ENCODE results near the gene LRP8.

Gene LRP8

DNA sequence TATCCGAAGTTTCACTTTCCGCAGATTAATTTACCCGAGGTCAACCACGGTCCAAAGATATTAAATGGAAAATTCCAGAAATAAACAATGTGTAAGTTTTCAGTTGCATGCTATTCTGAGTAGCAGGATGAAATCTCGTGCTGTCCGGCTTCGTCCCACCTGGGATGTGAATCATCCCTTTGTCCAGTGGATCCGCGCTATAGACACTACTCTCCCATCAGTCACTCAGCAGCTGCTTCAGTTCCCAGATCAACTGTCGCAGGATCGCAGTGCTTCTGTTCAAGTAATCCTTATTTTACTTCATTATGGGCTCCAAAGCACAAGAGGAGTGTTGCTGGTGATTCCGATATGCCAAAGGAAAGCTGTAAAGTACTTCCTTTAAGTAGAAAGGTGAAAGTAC, 8.3 kb upstream of the LRP8 start:
- H3K9me3 ChIP-seq (ENCODE audit: insufficient read depth, low read length): no peaks in the 10 kb centered on the region
- H3K79me2 ChIP-seq (ENCODE audit: insufficient read depth, low read length): no peaks in the 10 kb centered on the region
- H3K4me2 ChIP-seq (ENCODE audit: low read depth, low read length, poor library complexity, severe bottlenecking): no peak overlapping the region
- H3K27me3 ChIP-seq (ENCODE audit: low read length): no peaks in the 10 kb centered on the region
- H3K4me3 ChIP-seq (ENCODE audit: insufficient read depth, low read length, poor library complexity, severe bottlenecking): no peak overlapping the region
- H3K27ac ChIP-seq (ENCODE audit: low read depth, low read length): no peak overlapping the region
- no peaks in the 10 kb centered on the region for H3K9me2 ChIP-seq (replicated peaks; ENCODE audit: insufficient read depth, low read length)
- H4K20me1 ChIP-seq (ENCODE audit: low read depth, low read length): no peaks in the 10 kb centered on the region
- H3F3A ChIP-seq (ENCODE audit: insufficient read depth): 0 out of 2 replicates have a peak, but pooled peaks cover 5% of the 10 kb centered on the region
- peaks cover 12% of the 10 kb centered on the region; the same call in 1 of the 2 replicates for H3K36me3 ChIP-seq (ENCODE audit: low read length)
- H3K9ac ChIP-seq (ENCODE audit: low read length): no peak overlapping the region
- TF ChIP-seq, protein P1, sequence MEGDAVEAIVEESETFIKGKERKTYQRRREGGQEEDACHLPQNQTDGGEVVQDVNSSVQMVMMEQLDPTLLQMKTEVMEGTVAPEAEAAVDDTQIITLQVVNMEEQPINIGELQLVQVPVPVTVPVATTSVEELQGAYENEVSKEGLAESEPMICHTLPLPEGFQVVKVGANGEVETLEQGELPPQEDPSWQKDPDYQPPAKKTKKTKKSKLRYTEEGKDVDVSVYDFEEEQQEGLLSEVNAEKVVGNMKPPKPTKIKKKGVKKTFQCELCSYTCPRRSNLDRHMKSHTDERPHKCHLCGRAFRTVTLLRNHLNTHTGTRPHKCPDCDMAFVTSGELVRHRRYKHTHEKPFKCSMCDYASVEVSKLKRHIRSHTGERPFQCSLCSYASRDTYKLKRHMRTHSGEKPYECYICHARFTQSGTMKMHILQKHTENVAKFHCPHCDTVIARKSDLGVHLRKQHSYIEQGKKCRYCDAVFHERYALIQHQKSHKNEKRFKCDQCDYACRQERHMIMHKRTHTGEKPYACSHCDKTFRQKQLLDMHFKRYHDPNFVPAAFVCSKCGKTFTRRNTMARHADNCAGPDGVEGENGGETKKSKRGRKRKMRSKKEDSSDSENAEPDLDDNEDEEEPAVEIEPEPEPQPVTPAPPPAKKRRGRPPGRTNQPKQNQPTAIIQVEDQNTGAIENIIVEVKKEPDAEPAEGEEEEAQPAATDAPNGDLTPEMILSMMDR (IDR thresholded peaks at IDR 0.05; ENCODE audit: insufficient read depth, low read length, poor library complexity, severe bottlenecking): no peak
- TF ChIP-seq EZH2phosphoT487 (conservative IDR thresholded peaks at IDR 0.05; ENCODE audit: low read length): no peak
- no peak overlapping the region for H2AFZ ChIP-seq (ENCODE audit: low read depth, low read length, severe bottlenecking)

DNA sequence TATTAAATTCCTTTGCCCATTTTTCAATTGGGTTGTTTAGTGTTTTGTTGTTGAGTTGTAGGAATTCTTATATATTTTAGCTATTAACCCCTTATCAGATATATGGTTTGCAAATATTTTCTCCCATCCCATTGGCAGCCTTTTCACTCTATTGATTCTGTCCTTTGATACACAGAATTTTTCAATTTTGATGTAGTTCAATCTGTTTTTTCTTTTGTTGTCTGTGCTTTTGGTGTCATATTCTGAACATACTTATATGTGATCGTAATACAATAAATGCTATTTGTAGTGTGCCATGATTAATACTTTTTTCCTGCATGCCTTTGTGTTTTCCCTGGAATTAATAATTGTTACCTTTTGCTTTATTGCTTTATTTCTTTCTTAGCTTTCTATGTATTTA, 7.8 kb upstream of the LRP8 start:
- no peak overlapping the region for H2AFZ ChIP-seq (ENCODE audit: low read depth, low read length, severe bottlenecking)

DNA sequence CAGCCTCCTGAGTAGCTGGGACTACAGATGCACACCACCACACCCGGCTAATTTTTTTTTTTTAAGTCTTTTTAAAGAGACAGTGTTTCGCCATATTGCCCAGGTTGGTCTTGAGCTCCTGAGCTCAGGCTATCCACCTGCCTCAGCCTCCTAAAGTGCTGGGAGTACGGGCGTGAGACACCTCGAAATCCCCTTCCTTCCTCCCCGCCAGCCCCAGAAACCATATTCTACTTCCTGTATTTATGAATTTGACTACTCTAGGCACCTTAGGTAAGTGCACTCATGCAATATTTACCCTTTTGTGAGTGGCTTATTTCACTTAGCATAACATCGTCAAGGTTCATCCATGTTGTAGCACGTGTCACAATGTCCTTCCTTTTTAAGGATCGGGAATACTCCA, 6.9 kb upstream of the LRP8 start:
- Histone ChIP-seq H3K9me2 (replicated peaks; ENCODE audit: insufficient read depth, low read length) (no peaks in the 10 kb centered on the region), H3K27ac (ENCODE audit: low read depth, low read length) (no peak overlapping the region), H2AFZ (ENCODE audit: low read depth, low read length, severe bottlenecking) (no peak overlapping the region), H3K9ac (ENCODE audit: low read length) (no peak overlapping the region), H3F3A (ENCODE audit: insufficient read depth) (0 out of 2 replicates have a peak, but pooled peaks cover 5% of the 10 kb centered on the region), H3K4me3 (ENCODE audit: insufficient read depth, low read length, poor library complexity, severe bottlenecking) (no peak overlapping the region), H3K9me3 (ENCODE audit: insufficient read depth, low read length) (no peaks in the 10 kb centered on the region), H3K36me3 (ENCODE audit: low read length) (peaks cover 12% of the 10 kb centered on the region; the same call in 1 of the 2 replicates), H3K27me3 (ENCODE audit: low read length) (no peaks in the 10 kb centered on the region), H4K20me1 (ENCODE audit: low read depth, low read length) (no peaks in the 10 kb centered on the region), H3K79me2 (ENCODE audit: insufficient read depth, low read length) (no peaks in the 10 kb centered on the region), H3K4me2 (ENCODE audit: low read depth, low read length, poor library complexity, severe bottlenecking) (no peak overlapping the region)
- TF ChIP-seq, protein P1 (IDR thresholded peaks at IDR 0.05; ENCODE audit: insufficient read depth, low read length, poor library complexity, severe bottlenecking): no peak
- TF ChIP-seq EZH2phosphoT487 (conservative IDR thresholded peaks at IDR 0.05; ENCODE audit: low read length): no peak

More for the DNA sequence above, 7.8 kb upstream of the LRP8 start:
- H3K9ac ChIP-seq (ENCODE audit: low read length): no peak overlapping the region
- no peaks in the 10 kb centered on the region for H4K20me1 ChIP-seq (ENCODE audit: low read depth, low read length)
- H3K79me2 ChIP-seq (ENCODE audit: insufficient read depth, low read length): no peaks in the 10 kb centered on the region
- H3K4me3 ChIP-seq (ENCODE audit: insufficient read depth, low read length, poor library complexity, severe bottlenecking): no peak overlapping the region
- H3K27me3 ChIP-seq (ENCODE audit: low read length): no peaks in the 10 kb centered on the region
- no peaks in the 10 kb centered on the region for H3K9me2 ChIP-seq (replicated peaks; ENCODE audit: insufficient read depth, low read length)
- 0 out of 2 replicates have a peak, but pooled peaks cover 5% of the 10 kb centered on the region for H3F3A ChIP-seq (ENCODE audit: insufficient read depth)
- H3K36me3 ChIP-seq (ENCODE audit: low read length): peaks cover 12% of the 10 kb centered on the region; the same call in 1 of the 2 replicates
- TF ChIP-seq, protein P1 (IDR thresholded peaks at IDR 0.05; ENCODE audit: insufficient read depth, low read length, poor library complexity, severe bottlenecking): no peak
- no peak overlapping the region for H3K4me2 ChIP-seq (ENCODE audit: low read depth, low read length, poor library complexity, severe bottlenecking)
- H3K9me3 ChIP-seq (ENCODE audit: insufficient read depth, low read length): no peaks in the 10 kb centered on the region
- no peak overlapping the region for H3K27ac ChIP-seq (ENCODE audit: low read depth, low read length)

All from SU-DHL-6 (cell line).